HG02610 (cell line): ENCODE data around the gene DIAPH2.

Experiments used
- ATAC-seq: cut with Tn5 transposase; IDR thresholded peaks from one replicate; pipeline ENCODE4 v1.9.1; 2021; ENCODE audit warnings: mild to moderate bottlenecking, moderate library complexity; ENCODE audit not compliant: unreplicated experiment

Gene DIAPH2

DNA sequence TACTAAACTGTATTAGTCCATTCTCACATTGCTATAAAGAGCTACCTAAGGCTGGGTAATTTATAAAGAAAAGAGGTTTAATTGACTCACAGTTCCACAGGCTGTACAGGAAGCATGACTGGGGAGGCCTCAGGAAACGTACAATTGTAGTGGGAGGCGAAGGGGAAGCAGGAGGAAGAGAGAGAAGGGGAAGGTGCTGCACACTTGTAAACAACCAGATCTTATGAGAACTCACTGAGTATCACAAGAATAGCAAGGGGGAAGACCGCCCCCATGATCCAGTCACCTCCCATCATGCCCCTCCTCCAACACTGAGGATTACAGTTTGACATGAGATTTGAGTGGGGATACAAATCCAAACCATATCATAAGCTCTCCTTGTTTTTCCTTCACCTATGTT, 239.9 kb downstream of the DIAPH2 start:
- no peak for ATAC-seq

DNA sequence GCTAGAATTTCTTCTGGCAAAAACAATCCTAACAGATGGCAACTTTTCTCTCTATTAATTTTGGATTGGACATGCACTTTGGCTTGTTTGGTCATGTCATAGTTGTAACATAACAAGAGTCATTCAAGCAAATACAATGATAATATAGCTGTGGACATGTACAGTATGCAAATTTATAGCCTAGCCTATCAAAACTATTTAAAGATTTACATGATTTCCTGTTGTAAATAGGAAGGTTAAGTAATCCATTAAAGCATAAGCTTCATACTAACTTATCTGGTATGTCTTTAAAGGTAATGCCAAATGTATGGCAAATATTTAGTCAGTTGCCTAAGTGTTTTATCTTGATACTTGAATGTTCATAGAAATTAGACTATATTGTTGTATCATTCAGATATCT, 244.4 kb downstream of the DIAPH2 start:
- ATAC-seq, result no peak

DNA sequence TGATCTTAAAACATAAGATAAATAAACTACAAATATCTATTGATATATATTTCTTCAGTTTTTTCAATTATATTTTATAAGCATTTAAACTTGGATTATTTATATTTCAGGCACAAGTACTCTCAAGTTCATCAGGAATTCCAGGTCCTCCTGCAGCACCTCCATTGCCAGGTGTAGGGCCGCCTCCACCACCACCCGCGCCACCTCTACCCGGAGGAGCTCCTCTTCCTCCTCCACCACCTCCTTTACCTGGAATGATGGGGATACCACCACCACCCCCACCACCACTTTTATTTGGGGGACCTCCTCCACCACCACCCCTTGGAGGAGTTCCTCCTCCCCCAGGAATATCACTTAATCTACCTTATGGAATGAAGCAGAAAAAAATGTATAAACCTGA, 273.1 kb downstream of the DIAPH2 start:
- ATAC-seq, result no peak

DNA sequence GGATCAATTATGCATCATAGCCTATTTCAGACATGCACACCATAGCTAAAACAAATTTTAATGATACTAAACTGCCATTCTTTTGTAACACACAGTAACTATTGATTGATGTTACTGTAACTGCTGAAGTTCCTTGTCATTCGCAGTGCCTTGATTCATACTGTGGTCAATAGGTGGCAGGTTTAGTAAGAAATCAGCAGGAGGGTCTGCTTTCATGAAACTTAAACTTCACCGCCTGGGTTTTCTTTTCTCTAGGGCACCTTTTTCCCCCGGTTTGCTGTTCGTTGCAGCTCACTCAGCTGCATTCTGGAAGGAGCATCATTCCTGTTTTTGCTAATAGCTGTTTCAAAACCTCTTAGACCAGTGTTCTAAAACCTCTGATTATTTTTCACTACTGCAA, 287.2 kb downstream of the DIAPH2 start:
- no peak for ATAC-seq

DNA sequence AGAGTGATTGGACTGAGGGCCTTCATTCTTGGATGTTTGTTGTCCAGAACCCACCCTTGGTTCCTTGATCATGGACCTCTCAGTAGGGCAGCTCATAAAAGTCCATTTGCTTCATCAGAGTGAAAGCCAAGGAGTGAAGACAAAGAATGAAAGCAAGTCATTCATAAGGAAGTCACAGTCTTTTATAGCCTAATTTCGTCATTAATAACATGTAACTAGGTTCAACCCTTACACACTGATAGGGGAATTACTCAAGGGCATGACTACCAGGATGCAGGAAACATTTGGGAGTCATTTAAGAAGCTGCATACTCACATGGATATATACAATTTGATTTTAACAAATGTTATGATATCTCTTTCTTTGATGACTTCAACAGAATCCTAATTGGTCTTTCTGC, 294.3 kb downstream of the DIAPH2 start:
- ATAC-seq, result no peak

DNA sequence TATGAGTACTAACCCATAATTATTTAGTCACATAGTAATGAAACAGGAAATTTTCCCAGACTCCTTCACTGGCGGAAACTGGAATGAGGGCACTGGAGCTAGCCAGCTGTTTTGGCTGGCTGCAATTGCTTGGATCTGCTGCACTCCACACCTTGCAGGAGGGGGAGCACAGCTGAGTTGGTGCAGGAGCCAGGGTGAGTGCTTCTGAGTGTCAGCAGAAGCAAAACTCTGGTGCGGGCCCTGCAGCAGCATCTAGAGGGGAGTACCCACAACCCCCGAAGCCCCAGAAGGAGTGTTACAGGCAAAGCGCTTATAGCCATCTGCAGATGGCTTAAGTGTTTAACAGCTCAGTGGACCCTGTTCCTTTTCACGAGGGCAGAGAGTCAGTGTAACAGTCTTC, 295.1 kb downstream of the DIAPH2 start:
- no peak for ATAC-seq

DNA sequence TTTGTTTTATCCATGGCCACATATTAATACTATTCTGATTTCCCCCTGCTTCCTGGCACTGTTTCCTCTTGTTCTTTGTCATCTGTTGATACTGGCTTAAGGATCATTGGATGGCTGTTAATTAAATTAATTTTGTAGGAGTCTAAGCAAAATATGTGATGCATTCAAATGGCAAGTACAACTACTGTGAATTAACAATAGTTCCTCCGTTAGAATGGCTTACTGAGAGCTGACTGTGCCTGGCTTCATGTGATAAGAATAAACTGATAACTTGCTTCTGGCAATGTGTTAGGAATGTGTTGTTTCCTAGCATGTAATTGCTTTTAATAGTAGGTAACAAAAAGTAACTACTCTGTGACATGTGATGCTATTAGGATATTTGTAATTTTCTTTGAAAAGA, 297.5 kb downstream of the DIAPH2 start:
- no peak for ATAC-seq

DNA sequence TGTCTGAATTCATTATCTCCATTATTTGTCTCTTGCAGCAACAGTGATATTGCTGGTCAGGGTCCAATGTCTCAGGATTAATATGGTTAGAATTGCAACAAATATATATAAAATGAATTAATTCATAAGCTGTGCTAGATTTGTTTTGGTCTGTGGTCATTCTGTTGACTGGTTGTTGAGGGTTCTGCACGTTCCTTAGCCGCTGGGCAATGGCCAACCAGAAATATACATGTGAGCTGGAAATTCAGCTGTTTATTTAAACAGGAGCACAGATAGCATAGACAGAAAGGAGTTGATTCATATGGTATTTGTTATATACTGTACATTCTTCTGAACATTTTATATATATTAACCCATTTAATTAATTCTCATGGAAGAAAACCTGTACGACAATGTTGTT, 299.9 kb downstream of the DIAPH2 start:
- no peak for ATAC-seq

DNA sequence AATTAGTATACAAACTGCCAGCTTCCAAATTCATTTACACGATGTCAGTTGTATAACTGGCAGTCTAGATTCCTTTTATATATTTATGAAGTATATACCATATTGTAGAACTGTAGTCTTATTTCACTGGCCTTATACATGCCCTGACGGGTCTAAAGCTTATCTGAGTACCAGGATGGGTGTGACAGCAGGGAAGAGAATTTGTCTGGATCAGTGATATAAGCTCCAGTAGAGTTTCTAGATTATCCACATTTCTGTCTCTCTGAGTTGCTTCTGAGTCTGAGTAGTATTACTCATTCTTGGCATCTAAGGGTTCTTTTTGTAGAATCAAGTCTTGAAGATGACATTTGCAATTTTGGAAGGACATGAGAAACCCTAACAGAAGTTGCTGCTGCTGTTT, 300.4 kb downstream of the DIAPH2 start:
- no peak for ATAC-seq

DNA sequence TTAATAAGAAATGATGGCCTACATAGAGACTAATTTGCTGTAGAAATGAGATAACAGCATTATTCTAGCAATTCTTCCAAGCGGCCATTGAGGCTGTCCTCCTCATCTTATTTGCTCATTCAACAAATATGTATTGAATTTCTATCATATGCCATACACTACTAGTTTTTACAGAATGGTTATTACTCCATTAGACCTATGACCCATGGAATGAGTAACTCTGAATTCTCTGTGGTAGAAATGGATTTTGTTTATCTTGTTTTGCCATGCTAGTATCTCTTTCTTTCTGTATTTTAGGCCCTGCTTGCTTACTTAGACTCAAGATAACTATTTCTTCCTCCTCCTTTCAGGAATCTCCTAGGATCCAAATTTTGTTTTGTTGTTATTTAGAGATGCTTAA, 302.6 kb downstream of the DIAPH2 start:
- ATAC-seq, result no peak

DNA sequence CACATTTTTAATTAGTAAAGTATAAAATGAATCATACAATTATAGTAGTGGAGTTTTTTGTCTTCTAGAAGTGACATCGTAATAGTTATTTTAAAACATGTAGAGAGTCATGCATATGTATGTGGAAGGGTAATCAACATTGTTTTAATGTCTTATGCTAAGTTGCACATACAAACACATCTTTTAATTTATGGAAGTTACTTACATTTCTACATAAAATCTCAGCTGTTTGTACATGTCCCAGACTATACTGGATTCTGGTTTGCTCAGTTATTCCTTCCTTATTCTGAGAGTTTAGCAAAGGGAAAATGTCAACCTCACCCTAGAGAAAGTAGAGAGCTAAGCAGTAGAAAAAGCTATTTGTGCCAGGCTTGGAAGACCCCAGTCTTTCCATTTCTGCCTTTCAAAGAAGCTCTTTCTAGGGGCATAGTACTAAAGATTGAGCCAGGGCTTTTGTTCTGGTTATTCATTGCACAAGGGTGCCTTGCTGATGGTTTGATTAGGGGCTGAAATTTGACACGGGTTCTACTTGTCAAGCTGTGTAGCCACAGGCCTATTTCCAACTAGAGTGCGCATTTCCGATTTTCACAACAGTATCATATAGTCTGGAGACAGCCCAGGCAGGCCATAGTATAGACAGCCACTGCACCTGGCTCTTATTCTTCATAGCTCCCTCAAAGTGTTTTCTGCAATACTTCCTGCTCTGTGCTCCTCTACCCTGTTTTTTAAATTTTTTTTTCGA, 305.4 kb downstream of the DIAPH2 start:
- no peak for ATAC-seq

DNA sequence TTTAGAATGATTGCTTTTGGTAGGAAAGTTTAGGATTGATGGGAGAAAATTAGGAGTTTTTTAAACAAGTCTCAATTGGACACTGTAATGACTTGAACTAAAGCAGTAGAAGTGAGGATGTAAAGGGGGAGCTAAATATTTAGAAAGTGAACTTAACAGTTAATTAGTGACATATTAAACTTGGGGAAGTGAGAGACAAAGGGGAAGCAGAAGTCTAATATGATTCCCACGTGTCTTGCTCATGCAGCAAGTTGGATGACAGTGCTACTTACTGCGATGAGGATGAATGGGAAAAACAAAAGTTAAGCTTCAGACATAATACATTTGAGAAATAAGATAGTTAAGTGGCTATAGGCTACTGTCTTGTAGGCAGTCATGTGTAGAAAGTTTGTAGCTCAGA, 309.5 kb downstream of the DIAPH2 start:
- ATAC-seq, result no peak

DNA sequence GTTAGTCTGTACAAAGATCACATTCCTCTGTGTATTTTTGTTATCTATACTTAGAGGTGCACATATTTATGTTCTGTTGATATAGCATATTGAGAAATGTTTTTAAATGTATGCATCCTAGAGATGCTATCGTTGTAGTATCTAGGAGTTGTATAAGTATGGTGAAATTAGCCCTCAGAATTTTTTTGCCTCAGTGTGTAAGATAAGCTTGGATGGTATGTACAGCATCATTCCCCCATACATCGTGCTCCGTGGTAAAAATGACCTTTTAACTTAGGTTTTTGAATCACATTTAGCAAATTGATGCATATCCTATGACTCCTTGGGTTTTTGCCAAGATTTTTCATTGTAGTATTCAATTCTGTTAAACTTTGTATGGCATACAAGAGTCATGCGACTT, 312.6 kb downstream of the DIAPH2 start:
- ATAC-seq, result no peak

DNA sequence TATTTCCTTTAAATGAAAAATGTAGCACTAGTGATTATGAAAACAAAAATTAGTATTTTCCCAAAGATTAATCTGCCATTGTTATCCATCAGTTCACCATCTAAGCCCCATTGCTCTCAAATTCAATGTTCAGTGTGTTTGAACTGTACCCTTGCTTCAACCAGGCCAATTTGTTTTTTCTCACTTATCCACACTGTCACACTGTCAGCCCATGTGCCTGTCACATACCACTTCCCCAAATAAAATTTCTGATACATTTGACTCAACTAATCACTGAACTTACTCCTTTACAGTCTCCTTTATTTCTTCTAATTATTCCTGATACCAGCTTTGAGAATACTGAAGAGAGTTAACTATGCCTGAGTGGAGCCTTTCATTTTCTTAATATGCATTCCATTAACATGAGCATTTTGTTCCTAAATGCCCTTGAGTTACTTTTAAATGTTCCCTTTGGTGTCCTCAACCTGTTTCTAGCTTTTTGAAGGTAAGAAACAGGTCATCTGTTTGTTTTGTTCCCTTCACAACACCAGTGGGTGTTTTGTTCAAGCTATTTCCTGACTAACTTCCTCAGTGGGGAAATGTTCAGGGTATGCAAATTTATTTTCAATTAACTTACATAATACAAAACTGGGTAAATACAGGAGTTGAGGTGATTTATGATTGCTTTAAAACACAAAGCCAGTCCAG, 316.2 kb downstream of the DIAPH2 start:
- ATAC-seq, result no peak

DNA sequence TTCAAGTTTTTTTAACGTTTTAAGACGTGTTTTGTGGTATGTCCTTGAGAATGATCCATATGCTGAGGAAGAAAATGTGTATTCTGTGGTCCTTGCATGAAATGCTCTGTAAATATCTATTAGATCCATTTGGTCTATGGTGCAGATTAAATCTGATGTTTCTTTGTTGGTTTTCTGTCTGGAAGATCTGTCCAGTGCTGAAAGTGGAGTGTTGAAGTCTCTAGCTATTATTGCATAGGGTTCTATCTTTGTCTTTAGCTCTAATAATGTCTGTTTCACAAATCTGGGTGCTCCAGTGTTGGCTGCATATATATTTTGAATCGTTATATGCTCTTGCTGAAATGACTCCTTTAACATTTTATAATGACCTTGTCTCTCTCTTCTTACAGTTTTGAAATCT, 321.5 kb downstream of the DIAPH2 start:
- ATAC-seq, result no peak

DNA sequence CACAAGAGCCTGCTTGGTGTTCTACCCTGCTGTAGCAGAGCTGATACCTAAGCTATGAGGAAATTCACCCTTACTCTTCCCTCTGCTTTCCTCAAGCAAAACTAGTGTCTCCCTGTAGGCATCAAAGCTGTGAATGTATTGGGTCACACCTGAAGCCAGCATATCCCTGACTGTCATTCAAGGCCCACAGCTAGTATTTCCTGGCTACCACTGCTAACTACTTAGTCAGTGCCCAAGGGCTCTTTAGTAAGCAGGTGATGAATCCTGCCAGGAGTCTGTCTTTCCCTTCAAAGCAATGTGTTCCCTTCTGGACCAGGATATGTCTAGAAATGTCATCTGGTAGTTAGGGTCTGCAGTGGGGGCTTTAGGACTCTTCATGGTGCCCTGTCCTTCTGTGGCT, 324.7 kb downstream of the DIAPH2 start:
- ATAC-seq, result no peak

DNA sequence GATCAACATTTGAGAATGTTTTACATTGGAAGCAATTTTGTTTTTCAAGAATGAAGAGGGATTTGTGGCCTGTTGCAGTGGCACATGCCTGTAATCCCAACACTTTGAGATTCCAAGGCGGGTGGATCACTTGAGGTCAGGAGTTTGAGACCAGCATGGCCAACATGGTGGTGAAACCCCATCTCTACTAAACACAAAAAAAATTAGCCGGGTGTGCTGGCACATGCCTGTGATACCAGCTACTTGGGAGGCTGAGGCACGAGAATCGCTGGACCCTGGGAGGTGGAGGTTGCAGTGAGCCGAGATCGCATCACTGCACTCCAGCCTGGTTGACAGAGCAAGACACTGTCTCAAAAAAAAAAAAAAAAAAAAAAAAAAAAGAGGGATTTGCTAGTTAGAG, 326.9 kb downstream of the DIAPH2 start:
- ATAC-seq, result no peak

DNA sequence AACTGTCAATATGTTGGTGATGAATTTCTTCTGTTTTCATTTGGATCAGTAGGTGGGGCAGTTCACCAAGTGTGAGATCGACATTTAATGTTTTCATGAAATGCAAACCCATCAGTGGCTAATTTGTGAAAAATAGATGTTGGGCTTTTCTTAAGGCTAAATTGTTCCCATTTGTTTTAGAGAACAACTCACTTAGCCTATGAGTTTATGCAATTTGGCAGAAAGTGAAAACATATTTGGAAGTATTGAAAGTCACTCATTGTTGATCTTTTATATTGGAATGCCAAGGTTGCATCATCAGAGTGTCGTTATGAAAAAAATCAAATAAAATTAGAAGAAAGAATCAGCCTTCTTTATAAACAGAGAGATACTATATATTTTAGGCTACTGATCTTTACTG, 331.5 kb downstream of the DIAPH2 start:
- no peak for ATAC-seq

DNA sequence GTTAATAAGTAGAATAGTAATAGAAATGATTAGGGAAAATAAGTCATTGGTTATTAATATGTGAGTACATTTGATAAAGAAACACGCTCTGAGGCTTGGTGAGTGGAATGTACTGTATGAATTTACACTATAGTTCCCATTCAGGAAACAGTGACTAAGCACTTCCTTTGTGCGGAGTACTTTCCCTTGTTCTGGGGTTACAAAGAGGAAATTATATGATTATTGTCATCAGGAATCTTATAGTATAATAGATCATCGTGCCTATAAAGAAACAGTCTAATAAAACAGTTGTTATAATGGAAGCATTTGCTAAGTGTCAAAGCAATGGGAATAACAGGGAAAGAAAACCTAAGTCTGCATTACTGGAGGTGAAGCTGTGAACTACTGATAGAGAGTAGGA, 337.0 kb downstream of the DIAPH2 start:
- ATAC-seq, result no peak

DNA sequence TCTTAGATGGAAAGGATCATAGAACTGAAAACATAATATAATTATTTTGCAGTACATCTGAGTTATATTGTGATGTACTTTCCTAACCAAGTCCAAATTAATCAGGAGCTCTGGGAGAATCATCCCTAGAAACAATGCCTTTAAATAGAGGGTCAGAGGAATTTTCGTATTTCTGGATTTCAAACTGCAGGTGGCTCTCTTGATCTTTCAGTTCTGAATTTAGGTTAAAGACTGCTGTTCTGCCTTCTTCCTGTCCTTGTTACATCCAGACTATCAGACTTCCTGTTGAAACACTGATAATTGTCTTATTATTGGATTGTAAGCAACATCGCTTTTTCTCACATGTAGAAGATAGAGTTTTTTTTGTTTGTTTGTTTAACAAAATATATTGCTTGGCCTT, 341.8 kb downstream of the DIAPH2 start:
- ATAC-seq, result no peak

DNA sequence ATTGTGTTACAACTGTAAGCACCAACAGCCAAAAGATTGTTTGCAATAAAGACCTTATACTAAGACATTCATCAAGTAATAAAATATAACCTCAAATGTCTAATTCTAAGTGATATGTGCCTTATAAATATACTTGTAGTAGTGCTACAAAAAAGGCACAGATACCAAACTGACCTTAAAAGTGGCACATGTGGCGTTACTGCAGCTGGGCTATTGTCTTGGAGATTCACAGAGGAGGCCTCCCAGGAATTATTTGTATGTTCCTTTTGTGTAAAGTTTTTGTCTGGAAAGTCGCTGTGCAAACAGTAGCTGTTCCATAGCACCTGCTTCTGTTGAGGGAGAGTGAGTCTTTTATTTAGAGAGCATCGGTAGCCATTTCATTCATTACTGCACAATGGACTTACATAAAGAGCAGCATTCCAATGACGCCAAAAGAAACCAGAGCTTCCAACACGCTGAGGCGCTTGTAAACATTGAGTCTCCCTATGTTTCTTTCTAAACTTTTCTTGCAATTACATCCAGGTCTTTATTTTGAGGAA, 342.8 kb downstream of the DIAPH2 start:
- ATAC-seq, result no peak

DNA sequence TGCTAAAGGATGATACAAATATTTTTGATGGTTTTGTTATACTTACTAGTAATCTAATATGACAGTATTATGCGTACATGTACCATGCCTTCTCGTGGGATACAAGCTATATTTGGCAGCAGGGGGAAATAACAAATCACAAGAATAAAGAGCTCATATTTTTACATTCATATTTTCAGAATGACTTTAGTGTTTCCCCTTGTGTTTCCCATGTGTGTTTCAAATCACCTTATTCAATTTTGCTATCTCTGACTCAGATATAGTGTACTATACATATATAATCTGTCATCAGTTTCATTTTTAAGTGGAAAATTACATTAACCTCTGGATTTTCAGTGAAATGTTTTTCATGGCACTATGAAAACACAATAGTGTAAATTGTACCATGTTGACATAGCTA, 345.8 kb downstream of the DIAPH2 start:
- ATAC-seq, result peak; percentile 91

DNA sequence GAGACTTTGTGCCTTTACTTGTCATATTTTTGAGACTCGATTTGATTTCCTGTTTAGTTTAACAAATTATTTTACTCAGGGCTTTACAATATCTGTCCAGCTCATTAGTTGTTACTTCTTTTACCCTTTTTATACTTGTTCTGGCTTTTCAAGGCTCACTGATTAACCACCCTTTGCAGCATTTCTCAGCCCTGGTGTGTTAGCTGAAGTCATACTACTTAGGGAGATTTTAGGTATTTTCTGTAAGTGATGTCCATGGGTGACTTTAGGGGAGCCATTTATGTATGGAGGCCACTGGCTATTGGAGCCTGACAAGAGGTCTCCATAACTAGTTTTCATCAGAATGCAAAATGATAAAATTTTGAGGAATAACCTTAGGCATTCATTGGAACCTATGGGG, 346.3 kb downstream of the DIAPH2 start:
- peak; percentile 50 for ATAC-seq
